HG02588 (cell line): ENCODE results near the gene ELOVL5.
"Not testable (repeated sequence)": the region's sequence is repeated elsewhere in the genome, so short reads cannot be mapped to it uniquely, and the experiment has no call there.

Source experiments
- ATAC-seq: cut with Tn5 transposase; IDR thresholded peaks from one replicate; pipeline ENCODE4 v1.9.1; 2021; ENCODE audit warnings: mild to moderate bottlenecking, moderate library complexity; ENCODE audit not compliant: unreplicated experiment

Gene ELOVL5, protein sequence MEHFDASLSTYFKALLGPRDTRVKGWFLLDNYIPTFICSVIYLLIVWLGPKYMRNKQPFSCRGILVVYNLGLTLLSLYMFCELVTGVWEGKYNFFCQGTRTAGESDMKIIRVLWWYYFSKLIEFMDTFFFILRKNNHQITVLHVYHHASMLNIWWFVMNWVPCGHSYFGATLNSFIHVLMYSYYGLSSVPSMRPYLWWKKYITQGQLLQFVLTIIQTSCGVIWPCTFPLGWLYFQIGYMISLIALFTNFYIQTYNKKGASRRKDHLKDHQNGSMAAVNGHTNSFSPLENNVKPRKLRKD

DNA sequence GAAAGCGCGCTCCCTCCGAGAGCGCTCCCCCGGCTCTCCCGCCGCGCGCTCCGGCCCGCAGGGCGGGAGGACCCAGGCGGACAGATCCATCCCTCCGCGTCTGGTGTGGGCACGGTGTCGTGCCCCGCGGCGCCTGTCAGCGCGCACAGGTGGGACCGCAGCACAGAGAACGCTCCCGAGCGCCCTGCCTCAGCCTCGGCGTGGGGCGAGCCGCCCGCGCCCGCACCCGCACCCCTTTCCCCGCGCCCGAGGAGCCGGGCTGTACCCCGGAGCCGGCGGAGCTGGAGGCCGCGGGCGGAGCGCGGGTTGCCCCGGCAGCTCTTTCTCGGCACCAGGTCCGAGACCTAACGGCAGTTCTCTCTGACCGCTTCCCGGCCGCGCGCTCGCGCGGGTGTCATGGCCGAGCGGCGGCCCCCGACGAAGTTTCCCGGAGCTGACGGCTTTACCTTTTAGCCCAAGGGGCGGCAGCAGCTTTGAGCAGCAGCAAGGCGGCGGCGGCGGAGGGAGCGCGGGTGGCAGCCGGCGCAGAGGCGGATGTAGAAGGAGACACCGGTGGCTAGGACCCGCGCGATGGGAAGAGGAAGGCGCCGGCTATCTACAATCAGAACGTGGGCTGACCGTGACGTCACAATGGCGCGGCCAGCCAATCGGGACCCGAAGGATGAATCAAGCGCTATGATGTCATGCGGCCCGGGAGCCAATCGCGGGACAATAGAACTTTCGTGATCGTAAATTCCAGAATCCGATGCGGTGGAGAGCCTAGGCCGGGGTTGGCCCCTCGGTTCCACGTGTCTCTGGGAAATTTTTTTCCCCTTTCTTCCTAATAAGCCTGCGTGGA, at the start of gene ELOVL5:
Gene ELOVL5, minus strand, starts transcription at position 580 of the 838 bp plus-strand sequence. CDS start 53,251 bp downstream, outside the sequence.
- ATAC-seq, result peak; percentile 76

DNA sequence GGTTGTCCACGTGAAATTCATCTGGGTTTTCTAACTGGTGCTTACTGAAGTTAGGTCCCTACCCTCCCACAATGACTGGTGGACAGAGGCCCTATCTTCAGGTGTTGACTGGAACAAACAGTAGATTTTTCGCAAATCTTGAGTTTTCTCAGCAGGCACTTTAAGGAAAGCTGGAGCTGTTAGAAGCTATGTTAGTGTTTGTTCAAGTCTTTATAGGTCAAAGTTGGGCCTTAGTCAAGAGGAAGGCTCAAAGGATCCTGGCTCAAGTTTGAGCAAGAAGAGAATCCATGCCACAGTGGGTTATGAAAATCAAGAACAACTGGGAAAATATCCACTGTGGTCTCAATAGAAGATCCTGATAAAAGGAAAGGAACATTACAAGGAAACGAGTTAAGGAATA, 48.5 kb upstream of the ELOVL5 start:
- no peak for ATAC-seq

DNA sequence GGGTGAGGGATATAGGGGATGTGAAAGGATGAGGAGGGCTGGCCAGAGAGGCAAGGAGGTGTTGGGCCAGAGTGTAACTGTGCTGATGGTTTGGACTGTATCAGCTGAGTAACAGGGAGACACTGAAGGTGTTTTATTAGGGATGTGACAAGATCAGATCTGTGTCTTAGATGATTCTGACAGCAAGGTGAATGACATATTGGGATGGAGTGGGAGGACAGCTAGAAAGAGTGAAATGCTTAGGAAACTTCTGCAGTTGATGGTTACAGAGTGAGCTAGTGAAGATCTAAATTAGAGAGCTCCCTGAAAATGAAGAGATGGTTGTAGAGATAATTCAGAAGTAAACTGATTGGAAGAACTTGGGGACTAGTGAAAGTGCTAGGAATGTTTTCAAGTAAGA, 47.2 kb upstream of the ELOVL5 start:
- ATAC-seq, result no peak

DNA sequence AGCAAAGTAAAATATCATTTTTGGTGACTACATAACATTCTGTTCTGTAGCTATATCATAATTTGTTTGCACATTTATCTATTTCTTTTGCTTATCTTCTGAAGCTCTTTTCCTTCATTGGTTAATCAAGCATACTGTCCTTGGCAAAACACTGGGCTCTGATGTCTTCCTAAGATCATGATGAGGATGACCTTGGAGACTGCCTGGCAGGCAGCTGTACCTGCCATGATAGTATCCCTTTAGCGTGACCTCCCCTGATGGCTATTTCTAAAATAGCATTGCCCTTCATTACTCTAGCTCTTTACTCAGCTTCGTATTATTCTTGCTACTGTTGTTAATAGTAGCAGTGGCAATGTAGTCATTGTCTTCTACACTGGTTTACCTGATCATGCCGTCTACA, 46.0 kb upstream of the ELOVL5 start:
- no peak for ATAC-seq

DNA sequence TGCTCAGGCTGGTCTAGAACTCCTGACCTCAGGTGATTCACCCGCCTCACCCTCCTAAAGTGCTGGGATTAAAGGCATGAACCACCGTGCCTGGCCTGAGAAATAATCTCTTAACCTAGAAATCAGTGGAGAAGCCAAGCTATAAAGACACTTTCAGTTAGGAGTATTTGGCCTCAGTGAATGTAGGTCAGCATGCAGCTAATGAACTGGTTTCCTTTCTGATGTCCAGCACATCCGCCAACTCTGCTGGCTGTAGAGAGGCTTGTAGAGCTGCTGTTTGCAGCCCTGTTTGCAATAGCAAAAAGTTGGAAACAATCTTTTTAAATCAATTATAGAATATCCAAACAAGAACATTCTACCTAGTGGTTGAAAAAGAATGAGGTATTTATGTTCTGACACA, 42.4 kb upstream of the ELOVL5 start:
- no peak for ATAC-seq

DNA sequence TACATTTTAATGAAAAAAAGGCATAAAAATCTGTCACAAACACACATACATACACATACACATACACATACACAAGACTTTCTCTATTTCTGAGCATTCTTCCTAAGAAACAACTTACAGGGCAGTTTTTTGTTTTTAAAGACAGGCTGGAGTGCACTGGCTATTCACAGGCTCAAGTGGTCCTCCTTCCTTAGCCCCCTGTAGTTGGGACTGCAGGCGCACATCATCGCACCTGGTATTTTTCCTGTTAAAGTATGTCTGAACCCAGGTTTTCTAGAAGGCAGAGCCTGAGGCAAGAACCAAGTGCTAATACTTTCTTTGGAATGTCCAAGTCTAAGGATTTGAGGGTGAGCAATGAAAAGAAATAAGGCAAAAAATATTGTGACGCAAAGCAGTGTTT, 41.3 kb upstream of the ELOVL5 start:
- no peak for ATAC-seq

DNA sequence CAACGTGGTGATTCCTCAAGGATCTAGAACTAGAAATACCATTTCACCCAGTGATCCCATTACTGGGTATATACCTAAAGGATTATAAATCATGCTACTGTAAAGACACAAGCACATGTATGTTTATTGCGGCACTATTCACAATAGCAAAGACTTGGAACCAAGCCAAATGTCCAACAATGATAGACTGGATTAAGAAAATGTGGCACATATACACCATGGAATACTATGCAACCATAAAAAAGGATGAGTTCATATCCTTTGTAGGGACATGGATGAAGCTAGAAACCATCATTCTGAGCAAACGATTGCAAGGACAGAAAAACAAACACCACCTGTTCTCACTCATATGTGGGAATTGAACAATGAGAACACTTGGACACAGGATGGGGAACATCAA, 39.9 kb upstream of the ELOVL5 start:
- not testable (repeated sequence) for ATAC-seq

DNA sequence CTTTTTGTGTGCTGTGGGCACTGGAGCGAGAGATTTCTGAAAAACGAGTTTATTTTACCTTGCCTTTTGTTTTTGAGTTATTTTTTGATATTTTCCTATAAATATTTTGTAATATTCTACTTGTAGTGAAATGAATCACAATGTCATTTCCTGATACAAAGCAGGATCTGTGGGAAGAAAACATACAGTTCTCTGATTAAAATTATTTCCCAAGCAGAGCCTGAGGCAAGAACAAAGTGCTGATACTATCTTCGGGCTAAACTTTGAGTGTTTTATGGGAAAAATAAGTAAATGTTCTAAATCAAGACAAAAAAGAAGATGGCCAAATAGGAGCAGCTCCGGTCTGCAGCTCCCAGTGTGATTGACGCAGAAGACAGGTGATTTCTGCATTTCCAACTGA, 33.7 kb upstream of the ELOVL5 start:
- no peak for ATAC-seq

DNA sequence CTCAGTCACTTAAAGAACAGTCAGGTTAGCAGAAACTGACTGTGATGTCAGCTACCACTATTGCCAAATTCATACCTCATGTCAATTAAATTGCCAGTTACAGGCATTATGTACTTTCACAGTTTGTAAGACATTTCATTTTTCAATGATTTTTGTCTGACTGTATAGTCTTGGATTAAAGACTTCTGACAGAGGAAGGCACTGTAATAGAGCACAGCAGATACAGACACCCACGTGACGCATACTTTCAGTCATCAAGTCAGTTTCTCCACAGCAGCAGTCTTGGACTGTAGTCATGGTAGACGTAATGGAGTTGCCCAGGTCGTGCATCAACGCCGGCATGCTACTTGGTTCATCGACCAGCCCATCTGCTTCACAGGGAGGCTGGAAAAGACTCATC, 29.5 kb upstream of the ELOVL5 start:
- ATAC-seq, result no peak

DNA sequence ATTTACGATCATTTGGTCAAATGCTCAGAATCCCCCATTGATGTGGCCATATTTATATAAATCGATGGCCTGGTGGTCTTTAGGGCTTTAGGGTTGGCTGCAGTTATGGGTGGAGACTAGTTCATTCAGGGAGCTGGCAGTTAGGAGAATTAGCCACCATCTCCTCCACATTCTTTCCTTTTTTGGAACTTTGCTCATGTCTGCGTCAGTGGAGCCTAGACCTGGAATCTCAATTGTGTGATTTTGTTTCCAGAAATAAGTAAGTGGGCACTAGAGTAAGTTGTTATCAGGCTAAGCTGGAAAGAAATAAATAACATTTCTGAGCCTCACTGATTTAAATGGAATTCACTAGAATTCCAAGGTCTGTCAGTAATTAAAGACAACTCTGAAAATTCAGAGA, 29.0 kb upstream of the ELOVL5 start:
- ATAC-seq, result no peak

DNA sequence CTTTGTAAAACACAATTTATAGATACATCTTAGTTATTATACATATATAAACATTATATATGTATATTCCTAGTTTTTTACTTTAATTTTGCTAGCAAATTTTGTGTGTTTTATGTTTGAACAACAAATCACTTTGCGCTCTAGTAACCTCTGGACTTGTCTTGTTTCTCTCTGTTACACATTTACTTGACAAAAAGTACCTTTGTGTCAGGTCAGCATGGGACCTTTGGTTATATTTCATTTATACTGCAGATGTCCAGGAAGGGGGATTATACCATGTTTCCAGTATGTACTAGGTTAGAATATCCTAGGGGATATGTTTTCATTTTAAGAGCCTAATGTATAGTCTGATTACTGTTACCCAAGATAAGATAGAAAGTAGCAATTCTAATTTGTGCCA, 28.5 kb upstream of the ELOVL5 start:
- no peak for ATAC-seq

DNA sequence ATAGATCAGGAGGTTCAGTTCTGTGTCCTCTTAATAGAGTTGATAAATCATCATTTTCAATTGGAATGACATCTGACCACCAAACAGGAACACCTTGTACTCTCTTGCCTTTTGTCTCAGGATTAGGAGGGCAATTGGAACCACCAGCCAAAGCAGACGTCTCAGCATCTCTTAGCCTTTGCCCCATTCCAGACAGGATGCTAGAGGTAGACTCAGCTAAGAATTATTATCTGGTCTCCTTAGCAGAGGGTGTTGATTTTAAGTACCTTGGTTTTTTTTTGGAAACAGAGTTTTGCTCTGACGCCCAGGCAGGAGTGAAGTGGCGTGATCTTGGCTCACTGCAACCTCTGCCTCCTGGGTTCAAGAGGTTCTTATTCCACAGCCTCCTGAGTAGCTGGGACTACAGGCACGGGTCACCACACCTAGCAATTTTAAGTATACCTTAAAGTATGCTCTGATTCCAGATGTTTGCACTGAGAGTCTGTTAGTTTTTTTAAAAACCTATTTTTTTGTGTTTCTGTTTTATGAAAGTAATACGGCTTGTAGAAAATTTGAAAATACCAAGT, 28.0 kb upstream of the ELOVL5 start:
- no peak for ATAC-seq

DNA sequence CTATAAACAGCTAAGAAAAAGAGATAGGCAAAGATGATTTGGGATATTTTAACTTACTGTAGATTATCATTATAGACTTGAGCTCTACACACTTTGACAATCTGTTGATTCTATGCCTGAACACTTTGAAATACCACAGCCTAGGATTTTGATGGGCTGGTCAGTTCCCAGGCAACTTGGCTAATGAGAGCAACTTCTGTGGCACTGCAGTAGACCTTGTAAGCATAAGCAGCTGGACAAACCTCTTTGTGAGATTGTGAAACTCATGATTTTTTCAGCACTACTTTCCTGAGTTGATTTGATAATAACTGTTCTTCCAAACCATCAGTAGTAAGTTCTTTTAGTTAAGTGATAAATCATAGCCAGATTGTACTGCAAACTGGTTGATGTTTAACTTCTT, 27.1 kb upstream of the ELOVL5 start:
- ATAC-seq, result no peak

DNA sequence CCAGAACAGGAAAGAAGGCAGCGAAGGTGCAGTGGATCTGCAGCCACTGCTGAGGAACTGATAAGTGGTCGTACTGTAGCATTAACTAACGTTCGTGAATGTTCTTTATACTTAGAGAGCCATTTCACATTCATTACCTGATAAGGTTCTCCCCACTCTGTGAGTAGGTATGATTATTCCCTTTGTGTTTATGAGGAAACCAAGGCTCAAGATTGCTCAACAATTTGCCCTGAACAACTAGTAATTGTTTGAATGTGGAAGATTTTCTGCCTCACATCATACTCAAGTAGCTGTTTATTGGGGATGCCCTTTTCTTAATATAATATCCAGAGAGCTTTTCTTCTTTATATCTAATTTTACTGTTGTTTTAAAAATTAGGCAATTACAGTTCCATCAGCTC, 24.9 kb upstream of the ELOVL5 start:
- no peak for ATAC-seq

DNA sequence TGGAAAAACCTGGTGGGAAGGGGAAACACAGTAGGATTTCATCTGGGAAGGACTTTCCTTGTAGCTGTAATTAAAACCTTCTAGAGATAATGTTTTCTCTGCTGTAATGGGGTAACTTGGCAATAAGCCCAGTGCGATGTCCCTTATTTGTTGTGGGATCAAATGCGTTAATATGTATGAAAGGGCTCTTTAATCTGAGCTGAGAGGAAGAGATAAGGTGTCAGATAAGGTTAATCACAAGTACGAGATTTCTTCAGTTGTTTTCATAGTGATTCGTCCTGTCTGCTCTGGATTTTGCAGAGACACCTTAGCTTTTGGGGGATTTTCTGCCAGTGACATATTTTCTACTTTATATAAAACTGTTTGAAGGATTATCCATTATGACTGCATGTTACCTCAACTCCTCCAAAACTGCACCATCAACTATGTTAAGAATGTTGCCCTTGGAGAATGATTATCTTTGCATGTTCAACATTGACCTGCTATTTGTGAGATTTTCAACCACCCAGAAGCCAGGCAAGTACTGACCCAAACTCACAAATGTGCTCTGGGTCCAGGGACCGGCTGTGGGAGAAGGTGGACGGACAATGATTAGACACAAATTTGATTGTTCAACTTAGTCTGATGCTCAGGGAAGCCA, 21.2 kb upstream of the ELOVL5 start:
- no peak for ATAC-seq

DNA sequence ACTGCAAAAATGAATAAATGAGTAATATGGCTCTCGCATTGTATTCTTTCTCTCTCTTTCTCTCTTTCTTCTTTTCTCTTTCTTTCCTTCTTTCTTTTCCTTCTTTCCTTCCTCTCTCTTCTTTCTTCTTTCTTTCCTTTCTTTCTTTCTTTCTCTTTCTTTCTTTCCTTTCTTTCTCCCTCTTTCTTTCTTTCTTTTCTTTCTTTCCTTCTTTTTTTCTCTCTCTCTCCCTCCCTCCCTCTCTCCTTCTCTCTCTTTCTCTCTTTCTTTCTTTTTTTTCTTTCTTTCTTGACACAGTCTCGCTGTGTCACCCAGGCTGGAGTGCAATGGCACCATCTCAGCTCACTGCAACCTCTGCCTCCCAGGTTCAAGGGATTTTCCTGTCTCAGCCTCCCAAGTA, 20.3 kb upstream of the ELOVL5 start:
- no peak for ATAC-seq

DNA sequence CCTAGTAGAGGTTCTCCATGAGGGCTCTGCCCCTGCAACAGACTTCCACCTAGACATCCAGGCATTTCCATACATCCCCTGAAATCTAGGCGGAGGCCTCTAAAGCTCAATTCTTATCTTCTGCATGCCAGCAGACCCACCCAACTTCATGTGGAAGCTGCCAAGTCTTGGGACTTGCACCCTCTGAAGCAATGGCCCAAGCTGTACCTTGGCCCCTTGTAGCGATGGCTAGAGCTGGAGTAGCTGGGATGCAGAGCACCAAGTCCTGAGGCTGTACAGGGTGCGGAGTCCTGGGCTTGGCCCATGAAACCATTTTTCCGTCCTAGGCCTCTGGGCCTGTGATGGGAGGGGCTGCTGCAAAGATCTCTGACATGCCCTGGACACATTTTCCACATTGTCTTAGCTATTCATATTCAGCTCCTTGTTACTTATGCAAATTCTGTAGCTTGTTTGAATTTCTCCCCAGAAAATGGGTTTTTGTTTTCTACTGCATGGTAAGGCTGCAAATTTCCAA, 17.4 kb upstream of the ELOVL5 start:
- no peak for ATAC-seq

DNA sequence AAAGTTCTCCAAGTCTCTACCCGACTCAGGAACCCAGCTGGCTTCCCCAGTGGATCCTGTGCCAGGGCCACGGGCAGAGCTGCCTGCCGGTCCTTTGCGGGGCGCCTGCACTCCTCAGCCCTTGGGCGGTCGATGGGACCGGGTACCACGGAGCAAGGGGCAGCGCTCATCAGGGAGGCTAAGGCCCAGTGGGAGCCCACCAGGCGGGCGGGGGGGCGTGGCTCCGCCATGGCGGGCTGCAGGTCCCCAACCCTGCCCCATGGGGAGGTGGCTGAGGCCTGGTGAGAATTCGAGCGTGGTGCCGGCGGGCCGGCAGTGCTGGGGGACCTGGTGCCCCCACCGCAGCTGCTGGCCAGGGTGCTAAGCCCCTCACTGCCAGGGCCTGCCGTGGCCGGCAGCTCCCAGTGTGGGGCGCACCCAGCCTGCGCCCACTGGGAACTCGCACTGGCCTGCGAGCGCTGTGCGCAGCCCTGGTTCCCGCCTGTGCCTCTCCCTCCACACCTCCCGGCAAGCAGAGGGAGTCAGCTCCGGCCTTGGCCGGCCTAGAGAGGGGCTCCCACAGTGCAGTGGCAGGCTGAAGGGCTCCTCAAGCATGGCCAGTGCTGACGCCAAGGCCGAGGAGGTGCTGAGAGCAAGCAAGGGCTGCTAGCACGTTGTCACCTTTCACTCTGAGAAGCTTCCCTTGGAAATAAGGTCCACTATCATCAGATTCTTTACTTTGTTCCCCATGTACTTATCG, 14.8 kb upstream of the ELOVL5 start:
- no peak for ATAC-seq

DNA sequence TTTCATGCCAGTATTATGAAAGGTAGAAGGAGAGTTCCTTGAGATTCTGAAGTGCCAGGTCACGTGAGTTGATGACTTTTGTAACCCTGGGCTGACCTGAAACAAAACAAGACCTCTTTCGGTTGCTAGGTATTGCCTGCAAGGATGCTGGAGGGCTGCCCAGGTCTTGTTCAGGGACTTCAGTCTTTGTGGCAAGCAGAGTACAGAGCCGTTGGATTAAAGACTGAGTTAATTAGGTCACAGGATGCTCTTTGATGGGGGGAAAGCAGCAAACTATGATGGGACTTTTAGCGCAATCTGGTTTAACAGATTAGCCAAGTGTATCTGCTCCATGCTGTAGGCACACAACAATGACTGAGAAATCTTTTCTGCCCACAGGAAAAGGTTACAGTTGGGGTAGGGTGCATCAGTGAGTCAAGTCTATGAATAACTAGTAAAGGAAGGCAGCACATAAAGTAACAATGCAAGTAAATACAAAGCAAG, 12.8 kb upstream of the ELOVL5 start:
- ATAC-seq, result no peak

DNA sequence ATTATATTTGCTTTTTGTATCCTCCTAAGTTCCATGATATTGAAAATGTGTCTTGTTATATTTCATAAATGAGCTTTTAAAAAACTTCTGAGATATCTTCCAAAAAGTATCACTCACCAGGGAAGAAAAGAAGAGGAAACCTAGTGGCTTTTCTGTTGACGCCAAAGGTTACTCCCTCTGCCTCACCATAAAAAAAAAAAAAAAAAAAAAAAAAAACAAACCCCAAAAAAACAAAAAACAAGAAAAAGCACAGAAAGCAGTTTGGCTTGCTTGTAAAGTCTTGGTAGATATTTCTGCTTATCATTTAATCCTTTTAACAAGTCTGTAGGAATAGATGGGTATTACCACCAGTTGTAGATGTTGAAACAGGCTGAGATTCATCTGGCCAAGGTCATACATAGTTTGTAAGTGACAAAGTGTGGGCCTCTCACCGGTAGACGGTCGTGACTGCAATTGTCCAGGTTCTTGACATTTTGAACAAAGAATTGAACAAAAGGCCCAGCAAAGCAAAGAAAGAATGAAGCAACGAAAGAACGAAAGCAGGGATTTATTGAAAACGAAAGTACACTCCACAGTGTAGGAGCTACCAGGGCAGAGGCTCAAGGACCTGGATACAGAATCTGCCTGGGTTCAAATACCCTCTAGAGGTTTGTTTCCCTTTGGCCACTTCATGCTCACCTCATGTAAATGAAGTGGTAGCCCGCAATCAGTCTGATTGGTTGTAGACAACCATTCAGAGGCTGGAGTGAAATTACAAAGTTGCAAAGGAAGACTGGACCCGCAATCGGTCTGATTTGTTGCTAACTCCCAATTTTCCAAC, 11.6 kb upstream of the ELOVL5 start:
- no peak for ATAC-seq
